ENCODE results near the gene KIF5A. TPM values are rescaled to one million over a fixed set of nuclear protein-coding genes. Genes with fewer than 3 reads are reported as not detected.
A peak's percentile ranks its signal among the peaks of the same experiment; 100 is the strongest.

KIF5A gene
- total RNA-seq, 2 donors from 2014 or later, result 2.3 to 4.5 TPM

DNA sequence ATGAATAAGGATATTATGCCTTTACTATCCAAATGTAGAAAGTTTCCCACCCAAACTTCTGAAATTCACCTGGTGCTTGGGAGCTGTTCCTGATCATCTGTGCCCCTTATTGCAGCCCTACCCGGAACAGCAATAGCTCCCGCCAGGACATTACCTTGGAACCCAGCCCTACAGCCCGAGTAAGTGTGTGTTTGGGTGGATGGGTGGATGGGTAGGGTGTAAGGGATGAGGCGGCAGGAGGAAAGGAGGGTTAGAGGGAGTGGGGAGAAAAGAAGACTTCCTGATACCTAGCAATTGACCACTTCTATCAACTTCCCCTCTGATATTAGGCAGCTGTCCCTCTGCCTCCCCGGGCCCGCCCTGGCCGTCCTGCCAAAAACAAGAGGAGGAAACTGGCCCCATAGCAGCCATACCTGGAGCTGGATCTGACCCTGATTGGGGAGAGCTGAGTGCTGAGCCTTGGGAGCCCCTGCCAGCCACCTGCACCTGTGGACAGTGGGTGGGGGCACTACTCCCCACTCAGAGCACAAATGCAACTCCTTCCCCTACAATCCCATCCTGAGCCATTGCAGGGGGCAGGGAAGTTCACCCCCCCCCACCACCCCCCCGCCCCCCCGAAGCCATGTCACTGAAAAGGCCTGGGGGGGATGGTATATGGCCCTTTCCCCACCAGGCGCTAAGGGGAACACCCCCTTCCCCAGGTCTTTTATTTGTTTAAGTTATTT lies 20.9 kb upstream of the KIF5A start:
- Mint-ChIP-seq H3K4me3 (no peak overlapping the region), H3K27ac (no peak overlapping the region), H3K4me1 (peaks cover 5% of the 10 kb centered on the region), H3K36me3 (ENCODE audit: low read depth) (peaks cover 63% of the 10 kb centered on the region), H3K9me3 (no peaks in the 10 kb centered on the region), H3K27me3 (ENCODE audit: insufficient read depth) (no peaks in the 10 kb centered on the region)
- Histone ChIP-seq H3K27ac (ENCODE audit: low read depth, low read length) (no peak overlapping the region), H3K4me3 (ENCODE audit: low read length) (no peak overlapping the region), H3K9me3 (ENCODE audit: control insufficient read depth, low read length) (no peaks in the 10 kb centered on the region), H3K36me3 (ENCODE audit: control insufficient read depth, insufficient read depth, low read length) (peaks cover 92% of the 10 kb centered on the region), H3K9ac (ENCODE audit: extremely low read depth, low read length, poor library complexity, severe bottlenecking) (no peak overlapping the region), H3K27me3 (ENCODE audit: control insufficient read depth, insufficient read depth, low read length, poor library complexity, severe bottlenecking) (no peaks in the 10 kb centered on the region), H3K4me1 (ENCODE audit: control insufficient read depth, insufficient read depth, low read length) (peaks cover 6% of the 10 kb centered on the region)
- TF ChIP-seq, protein P1, sequence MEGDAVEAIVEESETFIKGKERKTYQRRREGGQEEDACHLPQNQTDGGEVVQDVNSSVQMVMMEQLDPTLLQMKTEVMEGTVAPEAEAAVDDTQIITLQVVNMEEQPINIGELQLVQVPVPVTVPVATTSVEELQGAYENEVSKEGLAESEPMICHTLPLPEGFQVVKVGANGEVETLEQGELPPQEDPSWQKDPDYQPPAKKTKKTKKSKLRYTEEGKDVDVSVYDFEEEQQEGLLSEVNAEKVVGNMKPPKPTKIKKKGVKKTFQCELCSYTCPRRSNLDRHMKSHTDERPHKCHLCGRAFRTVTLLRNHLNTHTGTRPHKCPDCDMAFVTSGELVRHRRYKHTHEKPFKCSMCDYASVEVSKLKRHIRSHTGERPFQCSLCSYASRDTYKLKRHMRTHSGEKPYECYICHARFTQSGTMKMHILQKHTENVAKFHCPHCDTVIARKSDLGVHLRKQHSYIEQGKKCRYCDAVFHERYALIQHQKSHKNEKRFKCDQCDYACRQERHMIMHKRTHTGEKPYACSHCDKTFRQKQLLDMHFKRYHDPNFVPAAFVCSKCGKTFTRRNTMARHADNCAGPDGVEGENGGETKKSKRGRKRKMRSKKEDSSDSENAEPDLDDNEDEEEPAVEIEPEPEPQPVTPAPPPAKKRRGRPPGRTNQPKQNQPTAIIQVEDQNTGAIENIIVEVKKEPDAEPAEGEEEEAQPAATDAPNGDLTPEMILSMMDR (conservative IDR thresholded peaks at IDR 0.05), result no peak
- 91% methylated on average over 8 of the region's 10 CpGs; no CpG with 5 or more reads in 1 of the 2 experiments for WGBS, 2 experiments (ENCODE audit: insufficient coverage in 1 of 2, insufficient read length in 1 of 2)
- no peak for DNase-seq

- TF ChIP-seq, protein P1 (conservative IDR thresholded peaks at IDR 0.05), result no peak
- H3K4me3 ChIP-seq (ENCODE audit: low read length), result no peak overlapping the region
- no peaks in the 10 kb centered on the region for H3K9me3 Mint-ChIP-seq
- no peak overlapping the region for H3K4me3 Mint-ChIP-seq
- H3K36me3 Mint-ChIP-seq (ENCODE audit: low read depth), result peaks cover 64% of the 10 kb centered on the region
- peaks cover 6% of the 10 kb centered on the region for H3K4me1 ChIP-seq (ENCODE audit: control insufficient read depth, insufficient read depth, low read length)
- peaks cover 92% of the 10 kb centered on the region for H3K36me3 ChIP-seq (ENCODE audit: control insufficient read depth, insufficient read depth, low read length)
- H3K9me3 ChIP-seq (ENCODE audit: control insufficient read depth, low read length), result no peaks in the 10 kb centered on the region
- no peak overlapping the region for H3K27ac ChIP-seq (ENCODE audit: low read depth, low read length)
- H3K27ac Mint-ChIP-seq, result no peak overlapping the region
- no peak overlapping the region for H3K9ac ChIP-seq (ENCODE audit: extremely low read depth, low read length, poor library complexity, severe bottlenecking)
- 92 to 94% methylated on average over 6 of the region's 6 CpGs for WGBS, 2 experiments (ENCODE audit: insufficient coverage in 1 of 2, insufficient read length in 1 of 2)
- no peak for DNase-seq
- no peaks in the 10 kb centered on the region for H3K27me3 ChIP-seq (ENCODE audit: control insufficient read depth, insufficient read depth, low read length, poor library complexity, severe bottlenecking)
- no peaks in the 10 kb centered on the region for H3K27me3 Mint-ChIP-seq (ENCODE audit: insufficient read depth)
- no peaks in the 10 kb centered on the region for H3K4me1 Mint-ChIP-seq
Measured at GRCh38 chr12:57529831-57530230, 20.0 kb upstream of the KIF5A start.

- Mint-ChIP-seq H3K4me1 (no peaks in the 10 kb centered on the region), H3K4me3 (no peak overlapping the region), H3K36me3 (ENCODE audit: low read depth) (peaks cover 68% of the 10 kb centered on the region), H3K27me3 (ENCODE audit: insufficient read depth) (no peaks in the 10 kb centered on the region), H3K27ac (no peak overlapping the region), H3K9me3 (no peaks in the 10 kb centered on the region)
- Histone ChIP-seq H3K9ac (ENCODE audit: extremely low read depth, low read length, poor library complexity, severe bottlenecking) (no peak overlapping the region), H3K27ac (ENCODE audit: low read depth, low read length) (peak overlapping the region; percentile 6), H3K4me1 (ENCODE audit: control insufficient read depth, insufficient read depth, low read length) (peaks cover 6% of the 10 kb centered on the region), H3K36me3 (ENCODE audit: control insufficient read depth, insufficient read depth, low read length) (peaks cover 92% of the 10 kb centered on the region), H3K9me3 (ENCODE audit: control insufficient read depth, low read length) (no peaks in the 10 kb centered on the region), H3K4me3 (ENCODE audit: low read length) (no peak overlapping the region), H3K27me3 (ENCODE audit: control insufficient read depth, insufficient read depth, low read length, poor library complexity, severe bottlenecking) (no peaks in the 10 kb centered on the region)
- WGBS, 2 experiments (ENCODE audit: insufficient coverage in 1 of 2, insufficient read length in 1 of 2), result 93 to 100% methylated on average over 2 to 5 of the region's 5 CpGs
- DNase-seq, result no peak
- TF ChIP-seq, protein P1 (conservative IDR thresholded peaks at IDR 0.05), result no peak
Measured at GRCh38 chr12:57530396-57531142, 19.3 kb upstream of the KIF5A start.

All from endodermal cell (in vitro differentiated cells).